ENCODE measurements around the gene MYCBPAP. TPM values are rescaled to one million over a fixed set of nuclear protein-coding genes. Genes with fewer than 3 reads are reported as not detected.
A peak's percentile ranks its signal among the peaks of the same experiment; 100 is the strongest.

Gene MYCBPAP
- total and polyA plus RNA-seq, 2 donors (not counting 1 experiment from before 2014, with no cell fraction given), result 0.16 to 3.0 TPM

DNA sequence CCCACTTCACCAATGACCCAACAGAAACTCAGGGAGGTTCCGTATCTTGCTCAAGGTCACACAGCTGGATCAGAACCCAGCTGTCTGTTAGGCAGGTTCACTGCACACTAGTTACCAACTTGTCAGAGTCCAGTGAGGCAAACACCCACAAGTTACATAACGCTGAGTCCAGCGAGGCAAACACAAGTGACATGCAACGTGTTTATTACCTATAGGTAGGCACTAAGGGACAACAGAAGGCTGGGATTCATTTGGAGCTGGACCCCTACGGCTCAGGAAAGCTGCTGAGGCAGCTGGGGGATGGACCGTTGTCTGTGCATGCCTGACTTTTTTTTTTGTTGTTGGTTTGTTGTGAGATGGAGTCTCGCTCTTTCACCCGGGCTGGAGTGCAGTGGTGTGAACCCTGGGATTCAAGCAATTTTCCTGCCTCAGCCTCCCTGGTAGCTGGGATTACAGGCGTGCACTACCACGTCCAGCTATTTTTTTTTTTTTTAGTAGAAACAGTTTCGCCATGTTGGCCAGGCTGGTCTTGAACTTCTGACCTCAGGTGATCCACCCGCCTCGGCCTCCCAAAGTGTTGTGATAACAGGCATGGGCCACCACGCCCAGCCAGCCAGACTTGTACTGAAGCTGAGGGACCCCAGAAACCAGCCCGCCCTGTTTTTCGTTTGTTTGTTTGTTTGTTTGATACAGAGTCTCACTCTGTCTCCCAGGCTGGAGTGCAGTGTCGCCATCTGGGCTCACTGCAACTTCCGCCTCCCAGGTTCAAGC, 31.5 kb upstream of the MYCBPAP start:
- no peak overlapping the region for H3K4me2 ChIP-seq (ENCODE audit: extremely low read depth, insufficient read depth, low read length)
- no peaks in the 10 kb centered on the region for H3K9me3 ChIP-seq (ENCODE audit: control insufficient read depth, insufficient read depth, low read depth, low read length)
- no peak overlapping the region for H3K4me3 ChIP-seq (replicated peaks in 1 of 4; ENCODE audit: control extremely low read depth in 1 of 4, insufficient read depth in 1 of 4, low read depth in 3 of 4, low read length in 4 of 4)
- H3K79me2 ChIP-seq (ENCODE audit: control insufficient read depth, insufficient read depth, low read length), result peaks cover 6% of the 10 kb centered on the region
- H2AFZ ChIP-seq (ENCODE audit: low read length), result no peak overlapping the region
- H3K9ac ChIP-seq (ENCODE audit: insufficient read depth, low read length), result no peak overlapping the region
- no peak overlapping the region for H3K27ac ChIP-seq (ENCODE audit: insufficient read depth, low read length)
- DNase-seq (ENCODE audit: low read depth in 2 of 2), result no peak
- TF ChIP-seq, protein P1, sequence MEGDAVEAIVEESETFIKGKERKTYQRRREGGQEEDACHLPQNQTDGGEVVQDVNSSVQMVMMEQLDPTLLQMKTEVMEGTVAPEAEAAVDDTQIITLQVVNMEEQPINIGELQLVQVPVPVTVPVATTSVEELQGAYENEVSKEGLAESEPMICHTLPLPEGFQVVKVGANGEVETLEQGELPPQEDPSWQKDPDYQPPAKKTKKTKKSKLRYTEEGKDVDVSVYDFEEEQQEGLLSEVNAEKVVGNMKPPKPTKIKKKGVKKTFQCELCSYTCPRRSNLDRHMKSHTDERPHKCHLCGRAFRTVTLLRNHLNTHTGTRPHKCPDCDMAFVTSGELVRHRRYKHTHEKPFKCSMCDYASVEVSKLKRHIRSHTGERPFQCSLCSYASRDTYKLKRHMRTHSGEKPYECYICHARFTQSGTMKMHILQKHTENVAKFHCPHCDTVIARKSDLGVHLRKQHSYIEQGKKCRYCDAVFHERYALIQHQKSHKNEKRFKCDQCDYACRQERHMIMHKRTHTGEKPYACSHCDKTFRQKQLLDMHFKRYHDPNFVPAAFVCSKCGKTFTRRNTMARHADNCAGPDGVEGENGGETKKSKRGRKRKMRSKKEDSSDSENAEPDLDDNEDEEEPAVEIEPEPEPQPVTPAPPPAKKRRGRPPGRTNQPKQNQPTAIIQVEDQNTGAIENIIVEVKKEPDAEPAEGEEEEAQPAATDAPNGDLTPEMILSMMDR (conservative IDR thresholded peaks at IDR 0.05 in 1 of 2, IDR thresholded peaks at IDR 0.05 in 1 of 2; ENCODE audit: low read depth in 1 of 2, low read length in 2 of 2), result no peak
- TF ChIP-seq EZH2 (IDR thresholded peaks at IDR 0.05; ENCODE audit: low read length, missing control alignments), result no peak
- H4K20me1 ChIP-seq (ENCODE audit: control insufficient read depth, extremely low read depth, insufficient read depth, low read length), result no peaks in the 10 kb centered on the region
- no peaks in the 10 kb centered on the region for H3K36me3 ChIP-seq (ENCODE audit: control insufficient read depth, insufficient read depth, low read length)
- peaks cover 3% of the 10 kb centered on the region for H3K27me3 ChIP-seq (ENCODE audit: control insufficient read depth, insufficient read depth, low read length)
- peaks cover 7% of the 10 kb centered on the region for H3K4me1 ChIP-seq (ENCODE audit: control insufficient read depth, extremely low read depth, insufficient read depth, low read length)

GRCh38 chr17:50477976-50478375, 30.3 kb upstream of the MYCBPAP start:
- Histone ChIP-seq H3K4me3 (replicated peaks in 1 of 4; ENCODE audit: control extremely low read depth in 1 of 4, insufficient read depth in 1 of 4, low read depth in 3 of 4, low read length in 4 of 4) (peak overlapping the region in 2 of 4 experiments; percentile 50 to 91), H2AFZ (ENCODE audit: low read length) (no peak overlapping the region), H3K27me3 (ENCODE audit: control insufficient read depth, insufficient read depth, low read length) (peaks cover 3% of the 10 kb centered on the region), H3K27ac (ENCODE audit: insufficient read depth, low read length) (no peak overlapping the region), H3K79me2 (ENCODE audit: control insufficient read depth, insufficient read depth, low read length) (peaks cover 6% of the 10 kb centered on the region), H3K9me3 (ENCODE audit: control insufficient read depth, insufficient read depth, low read depth, low read length) (no peaks in the 10 kb centered on the region), H3K9ac (ENCODE audit: insufficient read depth, low read length) (no peak overlapping the region), H4K20me1 (ENCODE audit: control insufficient read depth, extremely low read depth, insufficient read depth, low read length) (no peaks in the 10 kb centered on the region), H3K36me3 (ENCODE audit: control insufficient read depth, insufficient read depth, low read length) (peaks cover 2% of the 10 kb centered on the region), H3K4me2 (ENCODE audit: extremely low read depth, insufficient read depth, low read length) (no peak overlapping the region), H3K4me1 (ENCODE audit: control insufficient read depth, extremely low read depth, insufficient read depth, low read length) (peaks cover 10% of the 10 kb centered on the region)
- DNase-seq (ENCODE audit: low read depth in 2 of 2), result no peak
- TF ChIP-seq EZH2 (IDR thresholded peaks at IDR 0.05; ENCODE audit: low read length, missing control alignments), result no peak
- TF ChIP-seq, protein P1 (conservative IDR thresholded peaks at IDR 0.05 in 1 of 2, IDR thresholded peaks at IDR 0.05 in 1 of 2; ENCODE audit: low read depth in 1 of 2, low read length in 2 of 2), result no peak

- TF ChIP-seq, protein P1 (conservative IDR thresholded peaks at IDR 0.05 in 1 of 2, IDR thresholded peaks at IDR 0.05 in 1 of 2; ENCODE audit: low read depth in 1 of 2, low read length in 2 of 2), result peak; percentile 41 to 59
- no peak for TF ChIP-seq EZH2 (IDR thresholded peaks at IDR 0.05; ENCODE audit: low read length, missing control alignments)
- Histone ChIP-seq H3K4me2 (ENCODE audit: extremely low read depth, insufficient read depth, low read length) (peak within 1 kb of the TSS; percentile 97), H3K4me3 (replicated peaks in 1 of 4; ENCODE audit: control extremely low read depth in 1 of 4, insufficient read depth in 1 of 4, low read depth in 3 of 4, low read length in 4 of 4) (peak within 1 kb of the TSS; percentile 87 to 96 (median 92)), H3K9ac (ENCODE audit: insufficient read depth, low read length) (peak within 1 kb of the TSS; percentile 69), H3K4me1 (ENCODE audit: control insufficient read depth, extremely low read depth, insufficient read depth, low read length) (peaks cover 12% of the 10 kb centered on the region), H3K27me3 (ENCODE audit: control insufficient read depth, insufficient read depth, low read length) (peaks cover 3% of the 10 kb centered on the region), H3K36me3 (ENCODE audit: control insufficient read depth, insufficient read depth, low read length) (peaks cover 4% of the 10 kb centered on the region), H3K27ac (ENCODE audit: insufficient read depth, low read length) (peak within 1 kb of the TSS; percentile 65), H4K20me1 (ENCODE audit: control insufficient read depth, extremely low read depth, insufficient read depth, low read length) (no peaks in the 10 kb centered on the region), H3K9me3 (ENCODE audit: control insufficient read depth, insufficient read depth, low read depth, low read length) (no peaks in the 10 kb centered on the region), H2AFZ (ENCODE audit: low read length) (peak within 1 kb of the TSS; percentile 83), H3K79me2 (ENCODE audit: control insufficient read depth, insufficient read depth, low read length) (peaks cover 6% of the 10 kb centered on the region)
- peak; percentile 84 to 87 for DNase-seq (ENCODE audit: low read depth in 2 of 2)
These were observed 29.6 kb upstream of the MYCBPAP start, which contains the start of gene RSAD1 for GRCh38 chr17:50478391-50479381. Gene RSAD1, plus strand, starts transcription at chr17:50478860. Its CDS starts 25 bp downstream, at chr17:50478885.
